Measurements from ENCODE around the gene PTPRD.

Gene PTPRD

GRCh38 chr9:10014889-10015288 is 597.9 kb downstream of the PTPRD start:
- H2AFZ ChIP-seq (ENCODE audit: insufficient read depth, low read length, poor library complexity), result no peak overlapping the region
- no peaks in the 10 kb centered on the region for H3K36me3 ChIP-seq (ENCODE audit: control insufficient read depth in 1 of 2, insufficient read depth in 2 of 2, low read length in 2 of 2)
- H3K4me3 ChIP-seq (ENCODE audit: low read depth, low read length), result no peak overlapping the region
- WGBS (ENCODE audit: extremely low coverage, insufficient coverage, insufficient read length), result no CpG with 5 or more reads among the region's 2 CpGs
- H4K91ac ChIP-seq (ENCODE audit: low read depth, low read length), result no peak overlapping the region
- H3K79me1 ChIP-seq (ENCODE audit: low read length), result no peaks in the 10 kb centered on the region
- no peak for DNase-seq
- H4K12ac ChIP-seq (ENCODE audit: low read depth, low read length), result no peak overlapping the region
- H3K14ac ChIP-seq (ENCODE audit: low read length), result no peak overlapping the region
- H3K27ac ChIP-seq (ENCODE audit: low read depth, low read length), result no peak overlapping the region
- H3K9me3 ChIP-seq (ENCODE audit: insufficient read depth, low read depth, low read length), result no peaks in the 10 kb centered on the region
- no peak overlapping the region for H2BK12ac ChIP-seq (ENCODE audit: low read length)
- no peak overlapping the region for H3K9ac ChIP-seq (ENCODE audit: low read length)
- H3K4me2 ChIP-seq (ENCODE audit: low read length), result no peak overlapping the region
- H3K27me3 ChIP-seq (ENCODE audit: insufficient read depth, low read length), result no peaks in the 10 kb centered on the region
- no peak overlapping the region for H3K4ac ChIP-seq (ENCODE audit: low read depth, low read length)
- no peaks in the 10 kb centered on the region for H3K4me1 ChIP-seq (ENCODE audit: control insufficient read depth in 1 of 2, insufficient read depth in 2 of 2, low read length in 2 of 2)
- H2AK5ac ChIP-seq (ENCODE audit: low read length), result no peak overlapping the region
- H3K79me2 ChIP-seq (ENCODE audit: control insufficient read depth, insufficient read depth, low read length, poor library complexity), result no peaks in the 10 kb centered on the region
- H2BK120ac ChIP-seq (ENCODE audit: insufficient read depth, low read length, poor library complexity), result no peak overlapping the region
- no peak overlapping the region for H2BK5ac ChIP-seq (ENCODE audit: low read depth, low read length, poor library complexity)
- no peak overlapping the region for H3K23ac ChIP-seq (ENCODE audit: low read length)
- H4K8ac ChIP-seq (ENCODE audit: low read depth, low read length), result no peak overlapping the region
- no peak overlapping the region for H3K18ac ChIP-seq (ENCODE audit: low read length)

GRCh38 chr9:10009401-10009800 is 603.4 kb downstream of the PTPRD start:
- Histone ChIP-seq H3K14ac (ENCODE audit: low read length) (no peak overlapping the region), H3K18ac (ENCODE audit: low read length) (no peak overlapping the region), H4K91ac (ENCODE audit: low read depth, low read length) (no peak overlapping the region), H3K4me3 (ENCODE audit: low read depth, low read length) (no peak overlapping the region), H3K79me2 (ENCODE audit: control insufficient read depth, insufficient read depth, low read length, poor library complexity) (no peaks in the 10 kb centered on the region), H3K36me3 (ENCODE audit: control insufficient read depth in 1 of 2, insufficient read depth in 2 of 2, low read length in 2 of 2) (no peaks in the 10 kb centered on the region), H3K4me1 (ENCODE audit: control insufficient read depth in 1 of 2, insufficient read depth in 2 of 2, low read length in 2 of 2) (no peaks in the 10 kb centered on the region), H2BK120ac (ENCODE audit: insufficient read depth, low read length, poor library complexity) (no peak overlapping the region), H3K27ac (ENCODE audit: low read depth, low read length) (no peak overlapping the region), H4K8ac (ENCODE audit: low read depth, low read length) (no peak overlapping the region), H3K4me2 (ENCODE audit: low read length) (no peak overlapping the region), H2AK5ac (ENCODE audit: low read length) (no peak overlapping the region), H3K79me1 (ENCODE audit: low read length) (no peaks in the 10 kb centered on the region), H3K27me3 (ENCODE audit: insufficient read depth, low read length) (no peaks in the 10 kb centered on the region), H4K12ac (ENCODE audit: low read depth, low read length) (no peak overlapping the region), H3K4ac (ENCODE audit: low read depth, low read length) (no peak overlapping the region), H3K9ac (ENCODE audit: low read length) (no peak overlapping the region), H2AFZ (ENCODE audit: insufficient read depth, low read length, poor library complexity) (no peak overlapping the region), H2BK12ac (ENCODE audit: low read length) (no peak overlapping the region), H2BK5ac (ENCODE audit: low read depth, low read length, poor library complexity) (no peak overlapping the region), H3K23ac (ENCODE audit: low read length) (no peak overlapping the region), H3K9me3 (ENCODE audit: insufficient read depth, low read depth, low read length) (no peaks in the 10 kb centered on the region)
- WGBS (ENCODE audit: extremely low coverage, insufficient coverage, insufficient read length), result no CpG with 5 or more reads among the region's 3 CpGs
- no peak for DNase-seq

GRCh38 chr9:10008101-10008799 is 604.6 kb downstream of the PTPRD start:
- WGBS (ENCODE audit: extremely low coverage, insufficient coverage, insufficient read length), result no CpG with 5 or more reads among the region's 1 CpG
- Histone ChIP-seq H2AFZ (ENCODE audit: insufficient read depth, low read length, poor library complexity) (no peak overlapping the region), H2BK5ac (ENCODE audit: low read depth, low read length, poor library complexity) (no peak overlapping the region)

GRCh38 chr9:10007356-10007755 is 605.4 kb downstream of the PTPRD start:
- Histone ChIP-seq H2AK5ac (ENCODE audit: low read length) (no peak overlapping the region), H3K9ac (ENCODE audit: low read length) (no peak overlapping the region), H3K79me2 (ENCODE audit: control insufficient read depth, insufficient read depth, low read length, poor library complexity) (no peaks in the 10 kb centered on the region), H3K79me1 (ENCODE audit: low read length) (no peaks in the 10 kb centered on the region), H3K23ac (ENCODE audit: low read length) (no peak overlapping the region), H2BK120ac (ENCODE audit: insufficient read depth, low read length, poor library complexity) (no peak overlapping the region), H3K27ac (ENCODE audit: low read depth, low read length) (no peak overlapping the region), H3K36me3 (ENCODE audit: control insufficient read depth in 1 of 2, insufficient read depth in 2 of 2, low read length in 2 of 2) (no peaks in the 10 kb centered on the region), H3K4me3 (ENCODE audit: low read depth, low read length) (no peak overlapping the region), H3K18ac (ENCODE audit: low read length) (no peak overlapping the region), H2AFZ (ENCODE audit: insufficient read depth, low read length, poor library complexity) (no peak overlapping the region), H3K4me2 (ENCODE audit: low read length) (no peak overlapping the region), H3K14ac (ENCODE audit: low read length) (no peak overlapping the region), H4K91ac (ENCODE audit: low read depth, low read length) (no peak overlapping the region), H4K12ac (ENCODE audit: low read depth, low read length) (no peak overlapping the region), H3K4ac (ENCODE audit: low read depth, low read length) (no peak overlapping the region), H3K27me3 (ENCODE audit: insufficient read depth, low read length) (no peaks in the 10 kb centered on the region), H2BK12ac (ENCODE audit: low read length) (no peak overlapping the region), H3K4me1 (ENCODE audit: control insufficient read depth in 1 of 2, insufficient read depth in 2 of 2, low read length in 2 of 2) (no peaks in the 10 kb centered on the region), H4K8ac (ENCODE audit: low read depth, low read length) (no peak overlapping the region), H3K9me3 (ENCODE audit: insufficient read depth, low read depth, low read length) (no peaks in the 10 kb centered on the region), H2BK5ac (ENCODE audit: low read depth, low read length, poor library complexity) (no peak overlapping the region)
- WGBS (ENCODE audit: extremely low coverage, insufficient coverage, insufficient read length), result no CpG with 5 or more reads among the region's 5 CpGs
- no peak for DNase-seq

More at GRCh38 chr9:10008101-10008799, 604.6 kb downstream of the PTPRD start:
- Histone ChIP-seq H4K8ac (ENCODE audit: low read depth, low read length) (no peak overlapping the region), H3K79me1 (ENCODE audit: low read length) (no peaks in the 10 kb centered on the region), H2BK120ac (ENCODE audit: insufficient read depth, low read length, poor library complexity) (no peak overlapping the region), H3K9ac (ENCODE audit: low read length) (no peak overlapping the region), H3K4ac (ENCODE audit: low read depth, low read length) (no peak overlapping the region), H3K36me3 (ENCODE audit: control insufficient read depth in 1 of 2, insufficient read depth in 2 of 2, low read length in 2 of 2) (no peaks in the 10 kb centered on the region), H3K27ac (ENCODE audit: low read depth, low read length) (no peak overlapping the region), H3K4me1 (ENCODE audit: control insufficient read depth in 1 of 2, insufficient read depth in 2 of 2, low read length in 2 of 2) (no peaks in the 10 kb centered on the region), H4K12ac (ENCODE audit: low read depth, low read length) (no peak overlapping the region), H2BK12ac (ENCODE audit: low read length) (no peak overlapping the region), H3K27me3 (ENCODE audit: insufficient read depth, low read length) (no peaks in the 10 kb centered on the region), H3K4me3 (ENCODE audit: low read depth, low read length) (no peak overlapping the region), H3K79me2 (ENCODE audit: control insufficient read depth, insufficient read depth, low read length, poor library complexity) (no peaks in the 10 kb centered on the region), H3K23ac (ENCODE audit: low read length) (no peak overlapping the region), H3K14ac (ENCODE audit: low read length) (no peak overlapping the region), H4K91ac (ENCODE audit: low read depth, low read length) (no peak overlapping the region), H3K18ac (ENCODE audit: low read length) (no peak overlapping the region), H2AK5ac (ENCODE audit: low read length) (no peak overlapping the region), H3K4me2 (ENCODE audit: low read length) (no peak overlapping the region), H3K9me3 (ENCODE audit: insufficient read depth, low read depth, low read length) (no peaks in the 10 kb centered on the region)
- no peak for DNase-seq
